HS-5 (cell line): ENCODE results near the gene IGSF11.
A peak's percentile ranks its signal among the peaks of the same experiment; 100 is the strongest.
"Not testable (repeated sequence)": the region's sequence is repeated elsewhere in the genome, so short reads cannot be mapped to it uniquely, and the experiment has no call there.

ENCODE experiments used
- DNase-seq: peaks from one replicate; pipeline ENCODE4 v3.0.0-alpha.2; 2012; ENCODE audit warnings: low read depth

The IGSF11 gene

GRCh38 chr3:118988198-118989130 is 46.2 kb downstream of the IGSF11 start:
- no peak for DNase-seq

- DNase-seq, result no peak
These were observed 47.2 kb downstream of the IGSF11 start for GRCh38 chr3:118987477-118987876.

GRCh38 chr3:118986734-118987133 is 47.9 kb downstream of the IGSF11 start:
- no peak for DNase-seq

GRCh38 chr3:118984699-118985098 is 49.9 kb downstream of the IGSF11 start:
- DNase-seq, result no peak

GRCh38 chr3:118981494-118982134 is 53.0 kb downstream of the IGSF11 start:
- no peak for DNase-seq

GRCh38 chr3:118980832-118981231 is 53.8 kb downstream of the IGSF11 start:
- no peak for DNase-seq

GRCh38 chr3:118978393-118978758 is 56.3 kb downstream of the IGSF11 start:
- DNase-seq, result no peak

GRCh38 chr3:118977671-118978392 is 56.8 kb downstream of the IGSF11 start:
- no peak for DNase-seq

- no peak for DNase-seq
These were observed 57.5 kb downstream of the IGSF11 start for GRCh38 chr3:118977118-118977517.

GRCh38 chr3:118975476-118975875 is 59.2 kb downstream of the IGSF11 start:
- not testable (repeated sequence) for DNase-seq

GRCh38 chr3:118974356-118975097 is 60.1 kb downstream of the IGSF11 start:
- DNase-seq, result no peak

GRCh38 chr3:118973050-118973449 is 61.6 kb downstream of the IGSF11 start:
- DNase-seq, result no peak

- DNase-seq, result no peak
These were observed 63.8 kb downstream of the IGSF11 start for GRCh38 chr3:118970819-118971218.

GRCh38 chr3:118968640-118969039 is 66.0 kb downstream of the IGSF11 start:
- DNase-seq, result no peak

GRCh38 chr3:118968111-118968510 is 66.5 kb downstream of the IGSF11 start:
- DNase-seq, result no peak

GRCh38 chr3:118966700-118967099 is 67.9 kb downstream of the IGSF11 start:
- DNase-seq, result no peak

GRCh38 chr3:118963711-118964110 is 70.9 kb downstream of the IGSF11 start:
- no peak for DNase-seq

GRCh38 chr3:118960876-118961450 is 73.7 kb downstream of the IGSF11 start:
- peak; percentile 18 for DNase-seq

- DNase-seq, result no peak
These were observed 78.6 kb downstream of the IGSF11 start for GRCh38 chr3:118955914-118956556.

GRCh38 chr3:118951089-118951488 is 83.6 kb downstream of the IGSF11 start:
- DNase-seq, result no peak

GRCh38 chr3:118949113-118949760 is 85.4 kb downstream of the IGSF11 start:
- no peak for DNase-seq
